Prostate gland (tissue), 2 donors: ENCODE results near the gene GUCA1A. TPM values are rescaled to one million over a fixed set of nuclear protein-coding genes. Genes with fewer than 3 reads are reported as not detected.

Source experiments
- DNase-seq: peaks from one replicate; pipeline ENCODE4 v3.0.0-alpha.2; 2019; ENCODE audit warnings: low spot score
- H3K27ac ChIP-seq, 2 donors: fragments of 200-600 bp; sonication (generic); 2 replicates each; pipeline ENCODE4 v1.5.1; 2017 to 2019
- H3K27me3 ChIP-seq: fragments of 200-600 bp; sonication (generic); replicated peaks from 2 replicates; pipeline ENCODE4 v1.5.1; 2019; ENCODE audit not compliant: insufficient read depth
- H3K36me3 ChIP-seq, 2 donors: fragments of 200-600 bp; sonication (generic); 1 replicate in 1 of 2; 2 replicates in 1 of 2; pipeline versions ENCODE4 v1.5.1 to v1.8.1; 2017 to 2019
- H3K4me1 ChIP-seq: fragments of 200-600 bp; sonication (generic); replicated peaks from 2 replicates; pipeline ENCODE4 v1.5.1; 2019
- H3K4me3 ChIP-seq, 2 donors: fragments of 200-600 bp; sonication (generic); 2 replicates each; pipeline ENCODE4 v1.5.1; 2017 to 2019
- H3K9me3 ChIP-seq: fragments of 200-600 bp; sonication (generic); 2 replicates; pipeline ENCODE4 v1.5.1; 2017
- POLR2A ChIP-seq: fragments of 450-650 bp; IDR thresholded peaks from one replicate; pipeline ENCODE4 v1.6.1; 2016; ENCODE audit warnings: antibody characterized with exemption, mild to moderate bottlenecking
- POLR2AphosphoS5 ChIP-seq: sonication (generic); formaldehyde crosslinking; IDR thresholded peaks from one replicate; pipeline ENCODE4 v1.6.1; 2017; ENCODE audit warnings: antibody characterized with exemption
- WGBS: methylation state at CpG from one replicate; pipeline ENCODE4 v1.1.5; 2018; 5-methylcytosine and 5-hydroxymethylcytosine counted together
- intact Hi-C: fragments of 100-400 bp; cut with DNase I; formaldehyde crosslinking; loops from one replicate; pipeline ENCODE4 v1.14.2; 2022
- total RNA-seq, 2 donors: library from RNA; depleted of rRNA; stranded (reverse); fragments of >200 nt; gene quantifications; one replicate each; pipeline ENCODE4 v1.1.0, GENCODE V29; 2016
- TF ChIP-seq, protein P1 (sequence below), 4 experiments: fragments of 200-600 bp in 2 of 4; fragments of 450-650 bp in 2 of 4; sonication (generic) in 2 of 4; IDR thresholded peaks; 1 replicate in 3 of 4; 2 replicates in 1 of 4; pipeline ENCODE4 v1.5.1; 2016 to 2019; ENCODE audit warnings: antibody characterized with exemption in 4 of 4, mild to moderate bottlenecking in 2 of 4, moderate library complexity in 2 of 4

The GUCA1A gene
- total RNA-seq, 2 donors from 2014 or later, result 2.1 TPM; not detected in 1

DNA sequence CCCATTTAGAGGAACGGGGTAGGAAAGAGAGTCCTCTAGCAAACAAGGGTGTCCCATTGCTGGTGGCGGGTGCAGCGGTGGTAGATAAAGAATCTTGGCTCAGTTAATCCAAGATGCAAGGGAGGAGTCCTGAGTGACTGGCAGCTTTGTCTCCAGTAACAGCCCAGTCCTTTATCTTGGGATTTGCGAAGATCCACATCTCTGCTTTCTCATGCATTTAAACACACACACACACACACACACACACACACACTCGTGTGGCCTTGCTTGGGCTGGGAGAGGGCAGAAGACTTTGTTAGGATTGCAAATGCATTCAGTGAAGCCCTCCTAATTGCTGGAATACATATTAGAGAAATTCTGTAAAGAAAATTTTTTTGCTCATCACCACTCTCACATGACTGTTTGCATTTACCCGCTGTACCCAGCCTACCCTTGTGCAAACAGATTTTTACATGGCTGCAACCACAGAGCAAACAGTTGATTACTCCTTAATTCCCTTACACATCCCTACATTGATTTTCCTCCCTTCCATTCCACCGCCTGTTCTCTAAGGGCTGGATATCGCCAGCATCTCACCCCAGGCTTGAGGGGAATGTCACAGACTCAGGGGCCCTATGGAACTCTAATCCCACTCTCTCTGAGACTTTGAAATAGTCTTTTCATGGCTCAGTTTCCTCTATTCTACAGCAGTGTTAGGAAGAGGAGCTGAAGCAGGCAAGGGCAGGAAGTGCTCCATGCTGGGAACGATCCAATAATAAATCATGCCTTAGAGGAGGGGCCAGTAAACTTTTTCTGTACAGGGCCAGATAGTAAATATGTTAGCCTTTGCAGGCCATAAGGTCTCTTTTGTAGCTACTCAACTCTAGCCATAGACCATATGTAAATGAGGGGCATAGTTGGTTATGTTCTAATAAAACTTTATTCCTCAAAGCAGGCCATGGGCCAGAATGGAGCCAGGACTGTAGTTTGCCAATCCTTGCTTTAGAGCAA, 34.2 kb upstream of the GUCA1A start:
- Histone ChIP-seq H3K27ac (peak overlapping the region; percentile 4 to 87), H3K27me3 (no peaks in the 10 kb centered on the region), H3K4me3 (no peak overlapping the region), H3K36me3 (no peaks in the 10 kb centered on the region), H3K4me1 (peaks cover 25% of the 10 kb centered on the region), H3K9me3 (no peaks in the 10 kb centered on the region)
- DNase-seq, result peak; percentile 47
- TF ChIP-seq POLR2AphosphoS5 (peak; percentile 39), POLR2A (no peak)
- TF ChIP-seq, protein P1, sequence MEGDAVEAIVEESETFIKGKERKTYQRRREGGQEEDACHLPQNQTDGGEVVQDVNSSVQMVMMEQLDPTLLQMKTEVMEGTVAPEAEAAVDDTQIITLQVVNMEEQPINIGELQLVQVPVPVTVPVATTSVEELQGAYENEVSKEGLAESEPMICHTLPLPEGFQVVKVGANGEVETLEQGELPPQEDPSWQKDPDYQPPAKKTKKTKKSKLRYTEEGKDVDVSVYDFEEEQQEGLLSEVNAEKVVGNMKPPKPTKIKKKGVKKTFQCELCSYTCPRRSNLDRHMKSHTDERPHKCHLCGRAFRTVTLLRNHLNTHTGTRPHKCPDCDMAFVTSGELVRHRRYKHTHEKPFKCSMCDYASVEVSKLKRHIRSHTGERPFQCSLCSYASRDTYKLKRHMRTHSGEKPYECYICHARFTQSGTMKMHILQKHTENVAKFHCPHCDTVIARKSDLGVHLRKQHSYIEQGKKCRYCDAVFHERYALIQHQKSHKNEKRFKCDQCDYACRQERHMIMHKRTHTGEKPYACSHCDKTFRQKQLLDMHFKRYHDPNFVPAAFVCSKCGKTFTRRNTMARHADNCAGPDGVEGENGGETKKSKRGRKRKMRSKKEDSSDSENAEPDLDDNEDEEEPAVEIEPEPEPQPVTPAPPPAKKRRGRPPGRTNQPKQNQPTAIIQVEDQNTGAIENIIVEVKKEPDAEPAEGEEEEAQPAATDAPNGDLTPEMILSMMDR (IDR thresholded peaks at IDR 0.05), result no peak
- WGBS, result 43% methylated on average over 9 of the region's 9 CpGs
- intact Hi-C loops, result no loop called here

DNA sequence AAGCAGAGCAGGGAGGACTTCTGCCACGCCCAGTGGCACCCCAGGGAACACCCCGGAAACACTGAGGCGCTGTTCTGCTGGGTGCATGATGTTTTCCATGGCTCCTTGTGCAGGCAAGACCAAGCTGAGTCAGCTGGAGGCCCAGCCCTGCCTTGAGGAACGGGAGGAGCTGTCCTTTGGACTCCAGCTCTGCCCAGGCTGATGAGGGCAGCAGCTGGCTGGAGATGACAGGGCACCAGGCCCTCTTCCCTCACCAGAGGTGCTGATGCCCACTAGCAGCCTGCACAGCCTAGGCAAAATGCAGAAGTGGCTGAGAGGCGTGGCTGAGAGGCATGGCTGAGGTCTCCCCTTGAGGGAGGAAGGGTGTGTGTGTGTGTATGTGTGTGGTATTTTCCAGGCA, 33.1 kb upstream of the GUCA1A start:
- Histone ChIP-seq H3K4me3 (peak overlapping the region in 1 of 2 donors; percentile 70), H3K4me1 (peaks cover 25% of the 10 kb centered on the region), H3K27ac (peak overlapping the region; percentile 4 to 87), H3K36me3 (no peaks in the 10 kb centered on the region), H3K27me3 (no peaks in the 10 kb centered on the region), H3K9me3 (no peaks in the 10 kb centered on the region)
- intact Hi-C loops, result no loop called here
- DNase-seq, result no peak
- WGBS, result 51% methylated on average over 5 of the region's 5 CpGs
- TF ChIP-seq POLR2A (no peak), POLR2AphosphoS5 (no peak)
- TF ChIP-seq, protein P1 (IDR thresholded peaks at IDR 0.05), result no peak

DNA sequence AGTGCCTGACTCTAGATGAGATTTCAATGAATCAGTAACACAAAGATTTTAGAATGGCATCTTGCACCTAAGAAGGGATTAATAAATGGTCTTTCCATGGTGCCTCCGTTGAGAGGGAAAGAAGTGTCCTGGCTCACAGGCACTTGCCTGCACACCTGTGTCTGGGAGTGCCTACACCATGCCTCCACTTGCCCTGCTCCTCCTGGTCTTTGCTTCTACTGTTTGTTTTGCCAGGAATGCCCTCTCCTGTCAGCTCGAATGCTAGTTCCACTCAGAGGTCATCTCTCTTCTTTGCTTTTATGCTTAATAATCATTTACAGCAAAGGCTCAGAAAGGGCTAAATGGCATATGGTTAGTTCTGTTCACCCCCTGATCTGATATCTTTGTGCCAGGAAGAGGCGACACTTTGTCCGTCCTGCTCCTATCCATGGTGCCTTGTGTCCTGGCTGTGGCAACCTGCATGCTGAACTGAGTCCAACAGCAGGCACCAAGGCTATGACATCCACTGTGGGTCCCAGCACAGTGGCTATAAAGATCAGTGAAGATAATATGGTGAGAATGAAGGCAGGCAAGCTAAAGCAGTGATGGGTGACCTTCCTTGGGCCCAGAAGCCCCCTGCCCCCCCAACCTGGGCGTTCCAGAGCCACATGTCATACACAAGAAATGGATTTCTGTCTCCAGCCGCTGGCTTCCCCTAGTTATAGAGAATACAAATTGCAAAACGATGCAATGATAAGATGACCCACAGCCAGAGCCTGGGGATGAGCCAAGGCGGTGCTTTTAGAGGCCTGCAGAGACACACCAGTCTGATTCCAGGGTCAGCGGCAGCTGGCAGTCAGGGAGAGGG, 32.2 kb upstream of the GUCA1A start:
- no peaks in the 10 kb centered on the region for H3K9me3 ChIP-seq
- peak; percentile 34 for DNase-seq
- peaks cover 25% of the 10 kb centered on the region for H3K4me1 ChIP-seq
- WGBS, result 30% methylated on average over 9 of the region's 9 CpGs
- H3K36me3 ChIP-seq, result no peaks in the 10 kb centered on the region
- H3K27ac ChIP-seq, result peak overlapping the region; percentile 75 to 87
- peak overlapping the region; percentile 48 to 70 for H3K4me3 ChIP-seq
- no peak for TF ChIP-seq POLR2AphosphoS5
- TF ChIP-seq, protein P1 (IDR thresholded peaks at IDR 0.05), result no peak
- H3K27me3 ChIP-seq, result no peaks in the 10 kb centered on the region
- intact Hi-C loops, result no loop called here

DNA sequence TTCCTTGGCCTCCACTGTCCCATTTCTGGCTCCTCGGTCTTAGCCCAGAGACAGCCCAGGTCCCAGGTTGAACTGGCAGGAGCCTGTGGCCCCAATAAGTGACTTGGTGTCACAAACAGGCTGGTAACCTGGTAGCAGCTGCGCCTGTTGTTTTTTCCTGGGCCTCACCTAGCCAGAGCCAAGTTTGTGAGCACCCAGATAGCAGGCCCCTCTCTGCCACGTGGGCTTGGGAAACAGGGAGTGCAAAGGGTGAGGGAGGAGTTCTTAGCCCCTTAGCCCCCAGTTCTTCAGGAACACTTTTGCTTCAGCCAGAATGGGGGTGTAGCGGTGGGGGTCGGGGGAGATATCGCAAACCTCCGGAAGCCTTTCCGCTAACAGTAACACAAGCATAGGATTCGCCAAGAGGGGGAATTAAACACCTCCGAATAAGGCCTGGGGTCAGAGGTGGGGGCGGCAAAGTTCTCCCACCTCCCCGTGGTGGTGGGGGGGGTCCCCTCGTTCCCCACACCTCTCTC, 31.5 kb upstream of the GUCA1A start:
- intact Hi-C loops, result no loop called here
- Histone ChIP-seq H3K36me3 (no peaks in the 10 kb centered on the region), H3K4me3 (peak overlapping the region; percentile 48 to 70), H3K27me3 (no peaks in the 10 kb centered on the region), H3K9me3 (no peaks in the 10 kb centered on the region), H3K4me1 (peaks cover 19% of the 10 kb centered on the region), H3K27ac (peak overlapping the region; percentile 75 to 87)
- no peak for DNase-seq
- WGBS, result 21% methylated on average over 12 of the region's 13 CpGs
- no peak for TF ChIP-seq POLR2A
- TF ChIP-seq POLR2AphosphoS5, result no peak
- TF ChIP-seq, protein P1 (IDR thresholded peaks at IDR 0.05), result no peak
